ENCODE data around the gene CMPK2.

- TF ChIP-seq CTCF (IDR thresholded peaks at IDR 0.05) (no peak), POLR2A (IDR thresholded peaks at IDR 0.05) (no peak)
Observed at GRCh38 chr2:6885551-6885950, 19.8 kb upstream of the CMPK2 start.
